ENCODE results near the gene UBE2E2. TPM values are rescaled to one million over a fixed set of nuclear protein-coding genes. Genes with fewer than 3 reads are reported as not detected.

Gene UBE2E2
- total and polyA plus RNA-seq, 4 donors: 21.5 to 87.5 (median 29.0) TPM

GRCh38 chr3:23312866-23313265, 109.7 kb downstream of the UBE2E2 start:
- Histone ChIP-seq H3K4me3 (no peak overlapping the region), H3K27me3 (ENCODE audit: control insufficient read depth in 3 of 3, insufficient read depth in 3 of 3, low read length in 2 of 3) (no peaks in the 10 kb centered on the region), H3K36me3 (ENCODE audit: control insufficient read depth in 4 of 4, insufficient read depth in 4 of 4, low read length in 4 of 4) (no peaks in the 10 kb centered on the region), H3K9me3 (ENCODE audit: control insufficient read depth in 4 of 4, insufficient read depth in 3 of 4, low read length in 3 of 4) (no peaks in the 10 kb centered on the region), H3K9ac (ENCODE audit: insufficient read depth in 1 of 2, low read length in 2 of 2) (no peak overlapping the region), H3K4me1 (ENCODE audit: control insufficient read depth in 5 of 5, insufficient read depth in 5 of 5, low read length in 5 of 5) (no peaks in the 10 kb centered on the region), H3K27ac (ENCODE audit: low read depth in 1 of 2, low read length in 1 of 2) (no peak overlapping the region)
- no peak for ATAC-seq (ENCODE audit: insufficient read depth, low FRiP score)
- TF ChIP-seq CTCF (IDR thresholded peaks at IDR 0.05; ENCODE audit: control extremely low read depth, extremely low read depth): no peak
- DNase-seq: no peak
- 84 to 91% methylated on average over 3 of the region's 3 CpGs for WGBS, 2 donors

GRCh38 chr3:23314981-23315762, 112.0 kb downstream of the UBE2E2 start:
- H3K9me3 ChIP-seq (ENCODE audit: control insufficient read depth in 4 of 4, insufficient read depth in 3 of 4, low read length in 3 of 4): no peaks in the 10 kb centered on the region
- H3K4me1 ChIP-seq (ENCODE audit: control insufficient read depth in 5 of 5, insufficient read depth in 5 of 5, low read length in 5 of 5): no peaks in the 10 kb centered on the region
- H3K27ac ChIP-seq (ENCODE audit: low read depth in 1 of 2, low read length in 1 of 2): no peak overlapping the region
- ATAC-seq (ENCODE audit: insufficient read depth, low FRiP score) (no peak), DNase-seq (no peak)
- no peak for TF ChIP-seq CTCF (IDR thresholded peaks at IDR 0.05; ENCODE audit: control extremely low read depth, extremely low read depth)
- WGBS, 2 donors: 79% methylated on average over 5 of the region's 5 CpGs
- H3K27me3 ChIP-seq (ENCODE audit: control insufficient read depth in 3 of 3, insufficient read depth in 3 of 3, low read length in 2 of 3): no peaks in the 10 kb centered on the region
- H3K9ac ChIP-seq (ENCODE audit: insufficient read depth in 1 of 2, low read length in 2 of 2): no peak overlapping the region
- no peak overlapping the region for H3K4me3 ChIP-seq
- H3K36me3 ChIP-seq (ENCODE audit: control insufficient read depth in 4 of 4, insufficient read depth in 4 of 4, low read length in 4 of 4): no peaks in the 10 kb centered on the region

- 93 to 95% methylated on average over 2 of the region's 2 CpGs for WGBS, 2 donors
- TF ChIP-seq CTCF (IDR thresholded peaks at IDR 0.05; ENCODE audit: control extremely low read depth, extremely low read depth): no peak
- H3K27ac ChIP-seq (ENCODE audit: low read depth in 1 of 2, low read length in 1 of 2): no peak overlapping the region
- no peak for ATAC-seq (ENCODE audit: insufficient read depth, low FRiP score)
- H3K4me3 ChIP-seq: no peak overlapping the region
- DNase-seq: no peak
- no peaks in the 10 kb centered on the region for H3K27me3 ChIP-seq (ENCODE audit: control insufficient read depth in 3 of 3, insufficient read depth in 3 of 3, low read length in 2 of 3)
- H3K9me3 ChIP-seq (ENCODE audit: control insufficient read depth in 4 of 4, insufficient read depth in 3 of 4, low read length in 3 of 4): no peaks in the 10 kb centered on the region
- no peak overlapping the region for H3K9ac ChIP-seq (ENCODE audit: insufficient read depth in 1 of 2, low read length in 2 of 2)
- H3K4me1 ChIP-seq (ENCODE audit: control insufficient read depth in 5 of 5, insufficient read depth in 5 of 5, low read length in 5 of 5): no peaks in the 10 kb centered on the region
- H3K36me3 ChIP-seq (ENCODE audit: control insufficient read depth in 4 of 4, insufficient read depth in 4 of 4, low read length in 4 of 4): no peaks in the 10 kb centered on the region
Observed at GRCh38 chr3:23316924-23317323, 113.8 kb downstream of the UBE2E2 start.

Measured in lung (tissue), 12 donors.